ENCODE results near the gene AGBL4.

- TF ChIP-seq CTCF (IDR thresholded peaks at IDR 0.05) (no peak), POLR2A (IDR thresholded peaks at IDR 0.05) (no peak), POLR2AphosphoS5 (IDR thresholded peaks at IDR 0.05) (no peak), EP300 (IDR thresholded peaks at IDR 0.05) (no peak)
These were observed 857.7 kb downstream of the AGBL4 start for GRCh38 chr1:49166031-49166430.
